Measurements from ENCODE around the gene SELENOO.

- TF ChIP-seq CTCF (IDR thresholded peaks at IDR 0.05) (no peak), IRF2 (CRISPR knock-in tag; IDR thresholded peaks at IDR 0.05; ENCODE audit: borderline replicate concordance, low read depth) (no peak), CBFB (CRISPR knock-in tag; IDR thresholded peaks at IDR 0.05; ENCODE audit: low read depth) (no peak), ARID4B (CRISPR knock-in tag; IDR thresholded peaks at IDR 0.05; ENCODE audit: borderline replicate concordance) (no peak), NFYB (CRISPR knock-in tag; conservative IDR thresholded peaks at IDR 0.05; ENCODE audit: low read depth) (no peak), RORB (CRISPR knock-in tag; IDR thresholded peaks at IDR 0.05) (no peak)
- TF ChIP-seq, protein P1, sequence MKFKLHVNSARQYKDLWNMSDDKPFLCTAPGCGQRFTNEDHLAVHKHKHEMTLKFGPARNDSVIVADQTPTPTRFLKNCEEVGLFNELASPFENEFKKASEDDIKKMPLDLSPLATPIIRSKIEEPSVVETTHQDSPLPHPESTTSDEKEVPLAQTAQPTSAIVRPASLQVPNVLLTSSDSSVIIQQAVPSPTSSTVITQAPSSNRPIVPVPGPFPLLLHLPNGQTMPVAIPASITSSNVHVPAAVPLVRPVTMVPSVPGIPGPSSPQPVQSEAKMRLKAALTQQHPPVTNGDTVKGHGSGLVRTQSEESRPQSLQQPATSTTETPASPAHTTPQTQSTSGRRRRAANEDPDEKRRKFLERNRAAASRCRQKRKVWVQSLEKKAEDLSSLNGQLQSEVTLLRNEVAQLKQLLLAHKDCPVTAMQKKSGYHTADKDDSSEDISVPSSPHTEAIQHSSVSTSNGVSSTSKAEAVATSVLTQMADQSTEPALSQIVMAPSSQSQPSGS (CRISPR knock-in tag; IDR thresholded peaks at IDR 0.05; ENCODE audit: borderline replicate concordance, low read depth) = no peak
Observed at GRCh38 chr22:50188356-50188755, 12.5 kb upstream of the SELENOO start.

Measured in WTC11 (cell line).